GM15510 (cell line): ENCODE measurements around the gene SLC1A2.

Experiments used
- POLR2A ChIP-seq: IDR thresholded peaks from 3 replicates; pipeline ENCODE4 v1.6.1; 2011; ENCODE audit warnings: borderline replicate concordance; ENCODE audit not compliant: insufficient read length; ENCODE audit errors: extremely low read depth

The SLC1A2 gene

DNA sequence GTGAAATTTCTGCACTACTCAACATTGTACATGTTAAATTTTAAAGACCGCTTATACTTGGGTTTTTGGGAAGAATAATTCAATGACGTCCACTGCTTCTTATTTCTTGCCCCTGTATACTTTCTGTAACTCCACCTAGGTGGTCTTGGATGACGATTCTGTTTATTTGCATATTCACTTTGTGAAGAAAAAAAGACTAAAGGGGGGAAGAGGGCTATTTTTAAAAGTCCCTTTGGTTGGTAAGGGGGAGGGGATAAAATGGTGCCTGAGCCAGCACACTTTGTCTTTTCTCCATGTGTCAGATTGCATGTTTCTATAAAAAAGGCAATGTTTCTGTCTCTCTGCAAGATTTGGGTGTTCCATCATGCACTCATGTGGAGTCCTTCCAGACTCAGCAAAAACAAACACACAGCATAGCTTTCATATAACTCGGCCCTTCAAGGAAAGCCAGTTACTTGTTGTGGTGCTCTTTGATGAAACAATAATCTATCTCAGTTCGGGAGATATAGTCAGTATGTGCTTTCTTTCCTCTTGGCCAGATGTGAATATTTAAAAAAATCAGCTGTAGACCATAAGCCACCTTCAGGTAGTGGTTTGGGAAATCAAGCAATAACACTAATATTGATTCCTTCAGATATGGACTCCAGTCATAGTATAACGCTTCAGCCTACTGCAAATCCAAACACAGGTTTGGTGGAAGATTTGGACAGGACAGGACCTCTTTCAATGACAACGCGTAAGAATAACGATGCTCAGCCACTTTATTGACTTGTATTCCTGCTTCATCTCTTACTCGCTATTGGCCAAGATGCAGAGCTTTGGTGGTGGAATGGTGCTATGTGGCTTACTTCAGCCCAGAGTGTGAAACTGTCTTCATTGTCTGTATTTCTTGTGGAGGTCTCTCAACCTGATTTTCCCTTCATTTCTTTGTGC, 211.6 kb downstream of the SLC1A2 start:
- TF ChIP-seq POLR2A: no peak

DNA sequence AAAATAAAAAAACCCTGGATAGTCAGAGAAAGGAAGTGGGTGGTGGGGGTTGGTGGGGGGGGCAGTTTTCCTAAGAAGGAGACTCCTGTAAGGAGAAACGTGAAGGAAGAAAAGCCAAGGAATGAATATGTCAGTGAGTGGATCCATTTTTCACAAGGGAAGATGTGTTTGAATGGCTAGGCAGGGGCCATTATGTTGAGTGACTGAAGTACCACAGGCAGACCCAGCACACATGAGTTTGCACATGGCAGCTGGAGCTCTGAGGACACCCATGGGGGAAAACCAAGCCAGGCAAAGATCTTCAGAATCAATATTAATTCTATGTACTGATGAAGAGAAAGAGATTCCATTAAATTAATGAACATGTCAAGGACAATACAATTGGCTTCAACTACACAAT, 212.7 kb downstream of the SLC1A2 start:
- TF ChIP-seq POLR2A: no peak

DNA sequence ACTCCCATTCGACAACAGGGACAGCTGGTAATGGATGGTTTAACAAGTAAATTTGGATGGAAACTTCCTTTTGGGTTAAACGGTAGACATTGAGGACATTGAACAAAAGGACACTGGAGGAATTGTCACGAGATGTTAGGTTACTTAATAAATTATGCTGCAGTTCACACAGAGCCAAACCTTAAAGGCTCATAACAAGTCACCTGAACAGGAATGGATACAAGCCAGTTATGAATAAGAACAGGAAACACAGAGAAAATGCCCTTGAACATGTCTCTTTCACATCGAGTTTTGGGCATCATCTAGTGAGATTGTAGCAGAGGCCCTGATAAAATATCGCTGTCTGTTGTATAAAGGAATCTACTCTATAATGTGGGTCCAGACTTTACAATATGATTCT, 214.7 kb downstream of the SLC1A2 start:
- no peak for TF ChIP-seq POLR2A
